DMS114 treated with DMSO at 0.1 percent for 48 hours (cell line): Measurements from ENCODE around the gene TMEM50B.
"Not testable (repeated sequence)": the region's sequence is repeated elsewhere in the genome, so short reads cannot be mapped to it uniquely, and the experiment has no call there.

Source experiments
- DNase-seq: peaks from one replicate; lab custom pipeline; 2025; ENCODE audit not compliant: unreplicated experiment; lab: John Stamatoyannopoulos, UW

TMEM50B gene

DNA sequence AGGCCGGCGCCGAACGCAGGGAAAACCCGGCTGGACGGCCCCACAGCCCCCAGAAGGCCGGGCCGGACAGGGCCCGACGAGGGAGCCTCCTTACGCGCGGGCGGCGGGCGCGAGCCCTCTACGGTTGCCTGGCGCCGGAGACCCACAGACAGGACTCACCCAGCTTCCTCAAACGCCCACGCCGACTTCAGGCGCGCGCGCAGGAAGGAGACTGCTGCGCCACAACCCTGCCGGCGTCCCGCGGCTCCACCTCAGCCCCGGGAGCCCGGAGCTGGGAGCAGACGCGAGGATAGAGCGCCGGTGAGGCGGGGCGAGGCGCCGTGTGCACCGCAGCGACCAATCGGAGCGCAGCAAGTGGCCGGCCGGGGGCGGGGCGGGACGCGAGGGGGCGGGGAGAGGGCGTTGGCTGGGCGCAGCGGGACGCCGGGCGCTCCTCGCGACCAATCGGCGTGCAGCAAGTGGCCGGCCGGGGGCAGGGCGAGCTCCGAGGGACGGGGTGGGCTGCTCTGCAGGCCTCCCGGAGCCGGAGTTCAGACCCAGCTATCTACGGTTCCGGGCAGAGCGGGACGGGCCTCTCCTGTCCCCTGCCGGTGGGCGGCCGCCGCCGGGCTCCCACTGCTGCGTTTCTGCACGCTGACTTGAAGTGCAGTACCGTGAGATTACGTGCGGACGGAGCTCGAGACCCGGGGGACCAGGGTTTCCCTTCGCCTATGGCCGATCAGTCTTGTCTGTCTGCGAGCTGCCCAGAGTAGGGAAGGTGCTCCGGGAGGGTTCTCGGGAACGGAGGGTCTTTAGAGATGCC lies at the start of gene TMEM50B:
Gene TMEM50B, minus strand, starts transcription at position 296 of the 802 bp plus-strand sequence. CDS start 11,089 bp downstream, outside the sequence.
- peak; percentile 73 for DNase-seq

- no peak for DNase-seq
Measured at GRCh38 chr21:33522953-33523349, 43.2 kb upstream of the TMEM50B start.

DNA sequence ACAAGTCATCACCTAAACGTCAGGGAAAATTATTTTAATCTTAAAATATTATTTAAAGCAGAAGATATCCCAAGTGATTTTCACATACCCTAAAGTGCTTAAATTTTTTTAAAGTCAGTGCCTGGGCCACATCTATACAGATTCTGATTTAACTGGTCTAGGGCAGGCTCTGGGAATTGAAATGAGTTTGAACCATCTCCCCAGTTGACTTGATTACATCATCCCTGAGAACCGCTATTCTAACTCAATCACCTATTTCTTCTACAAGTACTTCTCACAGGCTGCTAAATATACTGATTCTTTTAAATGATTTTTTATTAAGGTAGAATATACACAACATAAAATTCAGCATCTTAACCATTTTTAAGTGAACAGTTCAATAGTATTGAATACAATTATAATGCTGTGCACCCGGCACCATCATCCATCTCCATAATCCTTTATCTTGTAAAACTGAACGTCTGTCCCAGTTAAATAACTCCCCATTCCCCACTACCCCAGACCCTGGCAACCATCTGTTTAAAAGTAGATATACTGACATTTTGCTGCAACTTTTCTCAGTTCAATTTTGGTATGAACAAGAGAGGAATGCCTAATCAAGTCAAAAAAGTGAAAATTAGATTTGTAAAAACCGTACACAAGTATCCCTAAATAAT lies 42.7 kb upstream of the TMEM50B start:
- DNase-seq = no peak

DNA sequence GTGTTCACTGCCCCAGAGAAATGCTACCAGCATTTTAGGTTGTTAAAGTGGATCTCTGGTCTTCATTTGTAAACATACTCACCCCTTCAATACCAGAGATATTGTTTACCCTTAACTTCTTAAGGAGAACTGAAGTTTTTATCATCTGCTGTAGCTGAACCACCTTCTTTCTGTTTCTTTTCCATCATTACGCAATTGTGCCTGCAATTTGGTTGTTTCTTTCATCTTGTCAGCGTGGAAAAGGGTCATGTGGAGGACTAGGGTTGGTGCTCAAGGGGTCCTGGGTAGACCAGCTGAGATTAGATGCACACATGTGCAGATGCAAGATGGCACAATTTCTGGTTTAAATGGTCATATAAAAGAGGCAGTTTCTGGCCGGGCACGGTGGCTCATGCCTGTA lies 39.1 kb upstream of the TMEM50B start:
- no peak for DNase-seq

GRCh38 chr21:33514229-33514628 lies 34.5 kb upstream of the TMEM50B start:
- no peak for DNase-seq

GRCh38 chr21:33512481-33512880 lies 32.7 kb upstream of the TMEM50B start:
- DNase-seq = no peak

GRCh38 chr21:33511639-33512038 lies 31.9 kb upstream of the TMEM50B start:
- no peak for DNase-seq

GRCh38 chr21:33510826-33511225 lies 31.1 kb upstream of the TMEM50B start:
- no peak for DNase-seq

- DNase-seq = not testable (repeated sequence)
Measured at GRCh38 chr21:33507003-33507402, 27.2 kb upstream of the TMEM50B start.

DNA sequence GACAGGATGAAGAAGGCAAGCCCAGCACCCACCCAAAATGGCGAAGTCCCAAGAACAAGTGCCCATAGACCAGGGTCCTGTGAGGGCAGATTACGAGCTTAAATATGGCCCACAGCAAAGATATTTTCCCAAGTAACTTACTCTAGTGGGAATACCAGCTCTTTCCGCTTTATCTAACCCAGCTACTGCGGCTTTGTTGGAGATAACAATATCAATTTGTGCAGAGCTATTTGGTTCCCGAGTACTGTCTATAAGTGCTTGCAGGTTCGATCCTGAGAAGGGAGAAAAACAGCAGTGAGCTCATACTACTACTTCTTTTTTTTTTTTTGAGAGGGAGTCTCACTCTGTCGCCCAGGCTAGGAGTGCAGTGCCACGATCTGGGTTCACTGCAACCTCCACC lies 26.1 kb upstream of the TMEM50B start:
- DNase-seq = no peak

DNA sequence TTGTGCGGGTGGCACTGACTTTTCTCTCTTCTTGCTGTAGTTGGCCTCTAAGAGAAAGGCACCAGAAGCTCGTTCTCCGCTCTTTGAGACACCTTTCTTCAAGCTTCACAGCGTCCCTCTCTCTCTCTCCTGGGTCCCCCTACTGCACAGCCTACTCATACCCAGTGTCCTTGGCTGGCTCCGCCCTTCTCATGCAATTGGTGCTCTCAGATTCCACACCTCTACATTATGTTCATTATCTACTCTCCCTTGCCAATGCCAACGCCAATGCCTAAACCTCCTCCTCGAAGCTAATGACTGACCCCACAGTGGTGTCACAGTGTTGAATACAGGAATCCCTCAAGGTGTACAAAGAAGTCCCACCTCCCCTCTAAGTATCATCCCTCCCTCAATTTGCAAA lies 16.6 kb upstream of the TMEM50B start:
- DNase-seq = no peak

DNA sequence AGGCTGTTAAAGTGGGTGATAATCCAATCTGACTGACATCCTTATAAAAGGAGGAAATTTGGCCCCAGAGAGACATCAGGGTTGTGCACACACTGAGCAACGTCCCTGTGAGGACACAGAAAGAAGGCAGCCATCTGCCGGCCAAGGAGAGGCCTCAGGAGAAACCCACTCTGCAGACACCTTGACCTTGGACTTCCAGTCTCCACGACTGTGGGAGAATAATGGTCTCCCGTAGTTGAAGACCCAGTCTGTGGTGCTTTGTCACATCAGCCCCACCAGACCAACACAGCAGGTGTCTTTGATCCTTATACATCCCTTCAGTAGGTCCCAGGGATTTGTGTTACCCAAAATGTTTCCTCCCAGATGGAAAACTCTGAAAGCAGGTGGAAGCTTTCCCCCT lies 16.0 kb upstream of the TMEM50B start:
- no peak for DNase-seq

GRCh38 chr21:33493756-33494155 lies 14.0 kb upstream of the TMEM50B start:
- no peak for DNase-seq

- no peak for DNase-seq
Measured at GRCh38 chr21:33492571-33492970, 12.8 kb upstream of the TMEM50B start.

DNA sequence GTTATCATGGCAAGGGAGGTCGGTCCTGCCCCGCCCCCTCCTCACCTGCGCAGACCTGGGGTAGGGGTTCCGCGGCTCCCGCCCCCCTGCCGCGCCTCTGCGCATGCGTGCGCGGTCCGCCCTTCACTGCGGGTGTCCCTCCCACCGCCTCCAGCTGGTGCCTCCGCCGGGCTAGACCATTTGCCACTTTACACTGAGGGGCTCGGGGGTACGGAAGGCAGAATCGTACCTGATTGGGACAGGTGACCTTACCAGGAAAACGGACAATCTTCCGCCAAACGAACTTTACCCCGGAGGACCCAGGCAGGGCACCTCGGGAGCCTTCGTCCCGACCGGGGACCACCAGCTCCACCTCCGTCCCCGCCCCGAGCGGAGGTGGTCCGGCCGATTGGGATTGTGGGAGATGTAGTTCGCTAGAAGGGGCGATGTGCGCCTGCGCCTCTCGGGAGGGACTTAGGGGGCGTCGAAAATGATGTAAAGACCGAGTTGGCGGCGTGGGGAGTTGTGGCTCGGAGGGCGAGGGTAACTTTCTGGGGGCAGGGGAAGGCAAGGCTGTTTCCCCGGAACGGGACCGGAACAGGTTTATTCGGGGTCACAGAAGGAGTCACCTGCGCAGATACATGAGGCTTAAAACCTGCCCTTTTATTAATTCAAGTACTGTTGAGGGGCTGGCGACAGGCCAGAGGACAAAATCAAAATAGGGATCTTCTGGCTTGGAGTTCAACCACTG lies 11.8 kb upstream of the TMEM50B start, which contains the start of gene DNAJC28:
Gene DNAJC28, minus strand, starts transcription at position 344 of the 730 bp plus-strand sequence. CDS start 2,323 bp downstream, outside the sequence.
- DNase-seq = peak; percentile 81

DNA sequence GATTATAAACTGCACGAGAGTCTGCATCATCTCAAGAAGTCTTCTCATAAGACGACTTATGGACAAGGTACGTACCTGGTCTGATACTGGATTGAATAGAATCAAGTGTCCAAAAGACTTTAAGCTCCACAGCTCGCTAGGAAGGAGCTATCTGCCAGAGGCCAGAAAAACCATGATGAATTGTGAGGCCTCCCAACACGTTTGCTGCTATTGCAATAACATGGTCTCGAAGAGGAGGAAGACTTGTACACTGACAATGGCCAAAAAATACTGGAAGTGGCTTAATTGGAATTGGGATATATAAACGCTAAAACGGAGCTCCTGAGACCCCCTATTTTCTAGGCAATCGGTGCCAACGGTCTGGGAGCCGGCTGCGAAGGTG lies 11.2 kb upstream of the TMEM50B start:
- no peak for DNase-seq

GRCh38 chr21:33488936-33489335 lies 9.2 kb upstream of the TMEM50B start:
- DNase-seq = no peak

DNA sequence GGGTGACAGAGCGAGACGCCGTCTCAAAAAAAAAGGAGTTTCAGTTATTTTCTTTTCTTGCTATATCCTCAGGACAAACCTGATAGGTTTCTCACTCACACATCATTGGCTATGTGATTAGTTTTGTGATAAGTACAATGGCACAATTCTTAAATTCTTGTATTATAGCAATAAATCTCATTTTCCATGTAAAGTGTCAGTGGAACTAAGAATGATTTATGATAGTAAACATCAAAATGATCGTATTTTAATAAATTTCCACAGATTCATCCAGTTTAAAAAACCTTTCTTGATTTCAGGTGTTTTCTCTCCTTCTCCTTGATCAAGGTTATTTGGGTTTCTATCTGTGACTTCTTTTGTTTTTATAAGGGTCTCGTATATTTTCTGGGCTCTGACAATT lies 8.2 kb upstream of the TMEM50B start:
- DNase-seq = no peak

GRCh38 chr21:33481314-33481943 lies 1.7 kb upstream of the TMEM50B start:
- DNase-seq = no peak

GRCh38 chr21:33480481-33481103 lies 818 bp upstream of the TMEM50B start:
- no peak for DNase-seq
